HG03045 (cell line): ENCODE results near the gene TTLL11.

ENCODE experiments used
- ATAC-seq: cut with Tn5 transposase; IDR thresholded peaks from one replicate; pipeline ENCODE4 v1.9.1; 2021; ENCODE audit warnings: mild to moderate bottlenecking, moderate library complexity; ENCODE audit not compliant: unreplicated experiment

TTLL11 gene

DNA sequence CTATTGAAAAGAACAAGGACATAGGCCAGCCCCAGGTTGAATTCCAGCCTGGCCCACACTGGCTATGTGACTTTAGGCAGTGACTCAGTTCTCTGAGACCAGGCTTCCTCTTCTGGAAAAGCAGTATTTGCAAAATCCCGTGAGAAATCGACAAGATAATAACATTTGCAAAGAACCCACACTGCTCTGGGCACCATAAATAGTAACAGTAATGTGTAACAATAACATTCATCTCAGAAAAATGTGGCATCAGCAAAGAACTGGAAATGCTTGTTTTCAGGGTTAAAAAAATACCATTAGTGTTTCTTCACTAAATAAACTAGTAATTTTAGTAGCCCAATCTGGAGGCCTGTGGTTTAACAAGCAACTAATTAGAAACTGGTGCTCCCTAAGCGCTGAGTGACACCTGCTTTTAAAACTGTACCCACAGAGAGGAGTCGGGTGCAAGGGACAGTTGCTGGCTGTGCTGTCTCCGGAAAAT is 148.4 kb downstream of the TTLL11 start:
- no peak for ATAC-seq

DNA sequence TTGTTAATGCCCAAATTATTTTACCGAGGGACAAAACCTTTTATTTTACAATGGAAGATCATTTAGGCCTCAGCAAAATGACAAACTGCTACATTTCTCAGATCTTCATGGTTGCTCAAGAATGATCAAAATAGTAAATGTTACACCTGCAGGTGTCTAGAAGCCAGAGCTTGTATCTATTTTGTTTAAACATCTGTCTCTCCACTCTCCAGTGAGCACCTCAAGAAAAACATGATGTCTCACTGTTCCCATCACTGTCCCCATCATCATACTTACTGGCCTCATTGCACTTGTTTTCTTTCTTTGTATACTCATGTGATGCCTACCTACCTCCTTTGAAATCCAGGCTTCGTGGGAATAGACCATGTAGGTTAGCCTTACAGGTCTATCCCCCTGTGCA is 149.6 kb downstream of the TTLL11 start:
- no peak for ATAC-seq

GRCh38 chr9:121942866-121943382 is 150.2 kb downstream of the TTLL11 start:
- no peak for ATAC-seq

- ATAC-seq = no peak
Observed at GRCh38 chr9:121942313-121942712, 150.8 kb downstream of the TTLL11 start.

DNA sequence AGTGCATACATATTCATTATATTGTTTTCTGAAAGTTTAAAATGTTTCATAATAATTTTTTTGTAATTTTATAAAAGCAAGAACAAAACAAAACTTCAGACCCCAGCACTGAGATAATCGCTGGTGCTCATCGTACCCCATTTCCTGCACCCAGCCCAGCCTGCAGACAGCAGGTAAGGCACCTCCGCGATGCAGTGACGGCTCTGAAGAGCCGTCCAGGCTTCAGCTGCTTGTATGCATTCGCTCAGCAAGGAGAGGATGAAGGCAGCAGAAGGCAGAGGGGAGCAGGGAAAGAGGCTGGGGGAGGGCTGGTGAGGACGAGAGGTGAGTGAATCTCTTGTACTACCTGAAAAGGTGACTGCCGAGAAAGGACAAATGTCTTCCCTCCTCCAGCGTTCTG is 153.5 kb downstream of the TTLL11 start:
- ATAC-seq = no peak

GRCh38 chr9:121938621-121939020 is 154.5 kb downstream of the TTLL11 start:
- ATAC-seq = no peak

DNA sequence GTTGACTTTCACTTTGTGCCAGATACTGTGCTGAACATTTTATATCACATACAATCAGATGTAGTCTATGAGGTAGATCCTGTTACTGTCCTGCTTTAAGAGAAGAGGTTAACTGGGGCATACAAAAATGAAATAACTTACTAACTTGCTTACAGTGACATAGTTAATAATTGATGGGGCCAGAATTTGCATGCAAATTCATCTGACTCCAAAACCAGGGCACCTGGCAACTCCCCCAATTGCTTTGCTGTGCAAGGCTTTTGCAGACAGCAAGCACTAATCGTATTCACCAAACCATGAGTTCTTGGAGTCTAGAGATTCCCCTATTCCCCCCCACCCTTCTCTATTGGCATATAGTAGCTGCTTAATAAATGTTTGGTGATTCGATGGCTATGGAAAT is 155.9 kb downstream of the TTLL11 start:
- ATAC-seq = no peak

DNA sequence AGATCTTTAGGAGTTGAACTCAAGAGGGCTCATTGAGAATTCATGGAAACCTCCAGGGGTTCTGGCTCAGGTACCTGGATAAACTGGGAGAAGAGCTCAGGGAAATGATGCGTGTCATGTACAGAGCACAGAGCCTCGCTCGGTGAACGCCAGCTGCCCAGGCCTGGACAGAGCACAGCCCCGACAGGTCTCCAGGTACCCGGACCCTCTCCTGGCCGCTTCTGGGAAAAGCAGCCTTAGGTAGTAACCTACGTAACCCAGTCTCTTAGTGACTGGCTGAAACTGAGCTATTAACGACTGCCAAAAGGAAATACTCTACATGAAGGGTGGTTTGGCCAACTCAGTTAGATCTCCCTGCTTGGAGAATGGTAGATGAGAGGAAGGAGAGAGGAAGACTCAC is 157.4 kb downstream of the TTLL11 start:
- no peak for ATAC-seq

DNA sequence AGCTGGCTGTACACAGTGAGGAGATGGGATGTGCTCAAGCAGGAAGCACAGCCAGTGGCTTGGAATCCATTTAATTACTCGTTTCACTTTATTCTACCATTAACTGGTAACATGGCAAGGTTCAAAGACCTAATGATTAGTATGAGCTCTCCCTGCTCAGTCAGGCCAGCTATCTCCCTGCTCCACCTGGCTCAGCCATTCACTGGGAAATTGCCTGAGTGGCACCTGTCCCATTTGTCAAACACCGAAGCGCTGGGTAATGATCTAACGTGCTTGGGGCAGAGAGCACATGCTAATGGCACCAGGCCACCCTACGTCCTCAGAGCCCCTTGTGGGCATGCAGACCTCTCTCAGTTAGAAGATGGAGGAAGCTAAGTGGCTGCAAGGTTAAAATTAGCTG is 162.2 kb downstream of the TTLL11 start:
- ATAC-seq = no peak

DNA sequence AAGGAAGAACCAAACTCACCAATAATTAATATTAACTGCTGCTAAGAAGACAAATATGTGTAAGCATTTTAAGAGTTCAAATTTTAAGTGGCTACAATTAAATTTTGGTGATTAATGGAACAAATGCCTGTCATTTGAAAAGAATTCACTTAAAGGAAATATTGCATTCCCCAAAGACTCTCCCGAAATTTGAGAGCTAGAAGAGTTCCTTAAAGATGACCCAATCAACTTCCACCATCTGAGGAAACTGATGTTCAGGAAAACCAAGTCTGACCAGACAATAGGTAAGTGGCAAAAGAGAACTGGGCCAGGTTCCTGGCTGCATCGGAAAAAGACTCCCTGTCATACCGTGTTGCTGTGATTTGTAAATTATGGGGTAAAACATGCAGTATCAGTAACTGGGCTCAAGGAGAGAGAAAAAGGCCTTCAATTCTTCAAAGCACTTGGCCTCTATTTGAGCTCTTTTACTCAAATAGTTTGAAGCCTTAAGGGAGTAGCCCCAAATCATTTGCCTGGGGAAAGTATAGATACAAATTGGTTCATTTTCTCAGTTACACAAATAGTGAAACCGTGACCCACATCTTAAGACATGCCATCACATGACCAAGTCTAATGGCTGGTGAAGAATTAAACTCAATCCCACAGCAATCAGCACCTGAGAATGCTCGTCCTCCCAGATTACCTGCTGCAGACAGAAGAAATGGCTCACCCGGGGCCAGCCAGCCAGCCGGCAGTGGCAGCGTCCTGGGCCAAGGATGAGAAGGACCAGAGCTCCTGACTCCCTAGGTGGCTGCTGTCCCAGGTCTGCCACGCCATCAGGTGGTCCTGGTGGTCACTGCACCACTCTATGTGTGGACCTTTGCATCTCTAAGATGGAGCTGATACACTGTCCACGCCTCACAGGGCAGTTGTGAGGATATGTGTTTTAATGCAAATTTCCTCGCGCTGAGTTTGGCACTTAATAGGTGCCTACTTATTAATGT is 162.9 kb downstream of the TTLL11 start:
- no peak for ATAC-seq

- ATAC-seq = no peak
Observed at GRCh38 chr9:121927636-121928035, 165.5 kb downstream of the TTLL11 start.

DNA sequence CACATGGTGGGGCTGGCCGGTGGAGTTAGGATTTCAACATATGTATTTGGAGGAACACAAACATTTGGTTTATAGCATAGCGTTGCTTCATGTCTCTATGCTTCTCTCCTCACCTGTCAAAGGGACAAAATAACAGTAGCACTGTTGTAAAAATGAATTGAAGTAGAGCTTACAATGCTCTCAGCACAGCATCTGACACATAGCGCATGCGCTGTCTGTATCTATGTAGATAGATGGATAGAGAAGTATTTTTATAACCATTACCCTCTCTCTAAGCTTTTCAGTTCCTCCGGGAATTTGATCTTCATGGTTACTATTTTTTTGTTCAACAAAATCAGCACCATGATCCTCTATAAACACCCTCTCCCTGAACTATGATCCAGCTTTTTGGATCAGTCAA is 166.0 kb downstream of the TTLL11 start:
- no peak for ATAC-seq

DNA sequence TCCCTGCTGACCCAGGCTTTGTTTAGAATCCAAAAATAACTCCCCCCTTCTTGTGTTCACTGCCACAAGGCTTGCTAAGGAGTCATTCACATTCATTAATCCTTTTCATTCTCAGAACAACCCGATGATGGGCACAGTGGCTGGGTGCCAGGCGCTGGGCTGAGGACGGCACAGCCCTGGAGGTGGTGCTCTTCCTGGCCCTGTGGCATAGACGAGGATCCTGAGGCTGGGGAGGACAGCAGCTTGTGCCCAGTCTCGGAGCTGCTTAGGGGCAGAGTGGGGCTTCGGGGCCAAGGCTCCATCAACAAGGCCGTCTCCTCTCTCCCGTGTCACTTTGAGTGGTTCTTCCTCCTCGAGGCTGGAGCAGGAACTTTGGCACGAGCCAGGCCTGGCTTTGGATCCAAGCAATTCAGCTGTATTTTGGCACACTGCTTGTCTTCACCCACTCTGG is 166.7 kb downstream of the TTLL11 start:
- no peak for ATAC-seq

- no peak for ATAC-seq
Observed at GRCh38 chr9:121925935-121926334, 167.2 kb downstream of the TTLL11 start.

DNA sequence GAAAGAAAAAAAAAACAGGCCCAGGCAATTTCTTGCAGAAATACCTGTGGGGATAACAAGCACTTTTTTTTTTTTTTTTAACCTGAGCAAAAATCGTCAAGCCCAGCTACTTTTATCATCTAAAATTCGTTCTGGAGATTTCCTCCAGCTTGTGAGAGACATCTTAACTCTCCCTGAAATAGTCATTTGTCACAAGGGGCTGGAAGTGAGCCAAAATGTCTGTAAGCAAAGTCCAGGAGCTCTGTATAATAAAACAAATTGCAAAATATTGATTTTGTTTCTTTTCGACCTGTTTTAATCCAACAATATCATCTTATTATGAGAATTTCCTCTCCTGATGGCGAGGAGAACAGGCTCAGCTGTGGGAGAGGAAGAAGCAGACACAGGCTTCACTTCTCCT is 168.4 kb downstream of the TTLL11 start:
- no peak for ATAC-seq

GRCh38 chr9:121921444-121921843 is 171.7 kb downstream of the TTLL11 start:
- no peak for ATAC-seq

DNA sequence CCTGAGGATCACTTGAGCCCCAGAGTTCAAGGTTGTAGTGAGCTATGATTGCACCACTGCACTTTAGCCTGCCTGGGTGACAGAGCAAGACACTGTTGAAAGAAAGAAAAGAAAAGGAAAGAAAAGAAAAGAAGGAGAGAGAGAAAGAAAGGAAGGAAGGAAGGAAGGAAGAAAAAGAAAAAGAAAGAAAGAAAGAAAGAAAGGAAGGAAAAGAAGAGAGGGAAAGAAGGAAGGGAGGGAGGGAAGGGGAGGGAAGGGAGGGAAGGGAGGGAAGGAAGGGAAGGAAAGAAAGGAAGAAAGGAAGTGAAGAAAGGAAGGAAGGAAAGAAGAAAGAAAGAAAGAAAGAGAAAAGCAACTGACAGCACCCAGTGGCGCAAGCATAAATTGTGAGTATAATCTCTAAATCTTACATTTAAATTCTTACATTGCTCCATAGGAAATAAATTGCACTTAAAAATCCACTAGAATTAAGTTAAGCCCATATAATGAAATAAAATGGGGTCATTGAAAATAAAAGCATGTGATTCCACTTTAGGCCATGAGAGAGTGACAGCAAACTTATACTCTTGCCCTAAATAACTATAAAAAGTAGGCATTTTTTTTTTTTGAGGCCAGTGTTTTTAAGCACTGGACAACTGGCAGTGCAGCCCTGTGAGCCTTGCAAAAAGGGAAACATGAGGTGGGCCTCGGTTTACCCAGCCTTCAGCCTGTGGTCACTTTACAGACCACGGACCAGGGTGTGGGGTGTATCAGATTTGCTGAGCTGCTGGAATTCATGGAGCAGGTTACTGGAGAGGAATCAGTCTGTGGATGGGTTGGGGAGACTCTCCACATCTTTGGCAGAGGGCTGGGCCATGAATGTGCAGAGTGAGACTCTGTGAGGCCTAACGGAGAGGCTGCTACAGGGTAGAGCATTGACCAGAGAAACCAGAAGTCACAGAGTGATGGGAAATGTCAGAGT is 175.5 kb downstream of the TTLL11 start:
- ATAC-seq = no peak

- no peak for ATAC-seq
Observed at GRCh38 chr9:121915304-121915625, 177.8 kb downstream of the TTLL11 start.

GRCh38 chr9:121914604-121915303 is 178.4 kb downstream of the TTLL11 start:
- ATAC-seq = no peak

- no peak for ATAC-seq
Observed at GRCh38 chr9:121914017-121914595, 179.0 kb downstream of the TTLL11 start.
